Adrenal gland (tissue), 5 donors: ENCODE measurements around the gene S100A7A.

Source experiments
- POLR2A ChIP-seq, 2 donors: fragments of 450-650 bp; IDR thresholded peaks; one replicate each; pipeline ENCODE4 v1.6.1; 2017; ENCODE audit warnings: antibody characterized with exemption in 2 of 2, mild to moderate bottlenecking in 2 of 2, moderate library complexity in 1 of 2
- TF ChIP-seq, protein P1 (sequence below), 6 experiments: fragments of 450-650 bp in 4 of 6; fragments of 200-600 bp in 2 of 6; sonication (generic) in 1 of 6; IDR thresholded peaks; 1 replicate in 5 of 6; 2 replicates in 1 of 6; pipeline versions ENCODE4 v1.5.1 to v1.8.0; 2016 to 2021; ENCODE audit warnings: antibody characterized with exemption in 6 of 6, mild to moderate bottlenecking in 2 of 6, moderate library complexity in 1 of 6
- donor health status: DM: no; HTN: no; CAD: no.

DNA sequence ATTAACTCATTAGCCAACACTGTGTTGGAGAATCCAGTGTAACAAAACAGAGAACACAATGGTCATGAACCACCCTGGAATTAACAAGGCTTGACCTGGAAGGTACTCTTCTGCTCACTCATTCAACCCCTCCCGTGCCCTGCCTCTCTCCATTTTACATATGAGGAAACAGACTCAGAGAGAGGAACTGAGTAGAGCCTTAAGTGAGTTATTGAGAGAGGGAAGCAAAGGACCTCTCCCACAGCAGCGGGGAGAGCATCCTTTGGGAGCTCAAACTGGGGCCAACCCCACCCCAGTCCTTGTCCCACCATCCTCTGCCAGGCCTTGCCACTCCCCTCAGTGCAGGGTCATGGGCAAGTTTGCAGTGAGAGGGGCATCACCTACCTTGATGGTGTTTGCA is 42.2 kb upstream of the S100A7A start:
- TF ChIP-seq, protein P1, sequence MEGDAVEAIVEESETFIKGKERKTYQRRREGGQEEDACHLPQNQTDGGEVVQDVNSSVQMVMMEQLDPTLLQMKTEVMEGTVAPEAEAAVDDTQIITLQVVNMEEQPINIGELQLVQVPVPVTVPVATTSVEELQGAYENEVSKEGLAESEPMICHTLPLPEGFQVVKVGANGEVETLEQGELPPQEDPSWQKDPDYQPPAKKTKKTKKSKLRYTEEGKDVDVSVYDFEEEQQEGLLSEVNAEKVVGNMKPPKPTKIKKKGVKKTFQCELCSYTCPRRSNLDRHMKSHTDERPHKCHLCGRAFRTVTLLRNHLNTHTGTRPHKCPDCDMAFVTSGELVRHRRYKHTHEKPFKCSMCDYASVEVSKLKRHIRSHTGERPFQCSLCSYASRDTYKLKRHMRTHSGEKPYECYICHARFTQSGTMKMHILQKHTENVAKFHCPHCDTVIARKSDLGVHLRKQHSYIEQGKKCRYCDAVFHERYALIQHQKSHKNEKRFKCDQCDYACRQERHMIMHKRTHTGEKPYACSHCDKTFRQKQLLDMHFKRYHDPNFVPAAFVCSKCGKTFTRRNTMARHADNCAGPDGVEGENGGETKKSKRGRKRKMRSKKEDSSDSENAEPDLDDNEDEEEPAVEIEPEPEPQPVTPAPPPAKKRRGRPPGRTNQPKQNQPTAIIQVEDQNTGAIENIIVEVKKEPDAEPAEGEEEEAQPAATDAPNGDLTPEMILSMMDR (IDR thresholded peaks at IDR 0.05): no peak
- no peak for TF ChIP-seq POLR2A (IDR thresholded peaks at IDR 0.05)
